PC-3 (cell line): ENCODE results near the gene FBXO31.

ENCODE experiments used
- CTCF ChIP-seq: fragments of 300-600 bp; sonication (generic); conservative IDR thresholded peaks from 2 replicates; pipeline ENCODE4 v1.5.1; 2017; ENCODE audit warnings: antibody characterized with exemption, low read depth, mild to moderate bottlenecking, low read length
- EZH2 ChIP-seq: fragments of 300-600 bp; sonication (generic); IDR thresholded peaks from one replicate; pipeline ENCODE4 v1.6.1; 2017; ENCODE audit warnings: antibody characterized with exemption, mild to moderate bottlenecking, low read length; ENCODE audit not compliant: unreplicated experiment
- EZH2phosphoT487 ChIP-seq: fragments of 300-600 bp; sonication (generic); IDR thresholded peaks from 2 replicates; pipeline ENCODE4 v1.6.1; 2018; ENCODE audit warnings: mild to moderate bottlenecking, antibody characterized with exemption, low read length, borderline replicate concordance

GRCh38 chr16:87352818-87353217, 30.8 kb downstream of the FBXO31 start:
- TF ChIP-seq CTCF (no peak), EZH2 (no peak), EZH2phosphoT487 (no peak)
